Trophoblast cell (in vitro differentiated cells and primary cell): ENCODE measurements around the gene ATG2B.

Source experiments
- DNase-seq, 2 donors: peaks; one replicate each; pipeline ENCODE4 v3.0.0-alpha.2; 2016
- H2AFZ ChIP-seq: 2 replicates; pipeline ENCODE4 v1.6.1; 2013; ENCODE audit warnings: low read length, moderate library complexity, mild to moderate bottlenecking; ENCODE audit not compliant: insufficient read depth, poor library complexity
- H2AK5ac ChIP-seq: 2 replicates; pipeline ENCODE4 v1.6.1; 2013; ENCODE audit warnings: mild to moderate bottlenecking, low read length
- H2BK120ac ChIP-seq: 2 replicates; pipeline ENCODE4 v1.6.1; 2013; ENCODE audit warnings: low read length, mild to moderate bottlenecking, moderate library complexity; ENCODE audit not compliant: insufficient read depth, poor library complexity
- H2BK12ac ChIP-seq: 2 replicates; pipeline ENCODE4 v1.6.1; 2013; ENCODE audit warnings: mild to moderate bottlenecking, low read length, moderate library complexity
- H2BK5ac ChIP-seq: 2 replicates; pipeline ENCODE4 v1.6.1; 2013; ENCODE audit warnings: low read length, low read depth, moderate library complexity, mild to moderate bottlenecking; ENCODE audit not compliant: poor library complexity
- H3K14ac ChIP-seq: 2 replicates; pipeline ENCODE4 v1.6.1; 2013; ENCODE audit warnings: mild to moderate bottlenecking, low read length
- H3K18ac ChIP-seq: 2 replicates; pipeline ENCODE4 v1.6.1; 2013; ENCODE audit warnings: mild to moderate bottlenecking, low read length
- H3K23ac ChIP-seq: 2 replicates; pipeline ENCODE4 v1.6.1; 2013; ENCODE audit warnings: low read length
- H3K27ac ChIP-seq: 2 replicates; pipeline ENCODE4 v1.5.1; 2013; ENCODE audit warnings: low read depth, mild to moderate bottlenecking, inconsistent platforms, low read length, moderate library complexity
- H3K27me3 ChIP-seq: 2 replicates; pipeline ENCODE4 v1.6.1; 2013; ENCODE audit warnings: inconsistent platforms, mild to moderate bottlenecking, low read length, moderate library complexity; ENCODE audit not compliant: insufficient read depth
- H3K36me3 ChIP-seq, 2 experiments: 1 replicate in 1 of 2; 2 replicates in 1 of 2; pipeline ENCODE4 v1.6.1; 2013; ENCODE audit warnings: low read length in 2 of 2, mild to moderate bottlenecking in 2 of 2, moderate library complexity in 1 of 2; ENCODE audit not compliant: insufficient read depth in 2 of 2, control insufficient read depth in 1 of 2
- H3K4ac ChIP-seq: 2 replicates; pipeline ENCODE4 v1.6.1; 2013; ENCODE audit warnings: low read depth, mild to moderate bottlenecking, low read length, moderate library complexity
- H3K4me1 ChIP-seq, 2 experiments: 1 replicate in 1 of 2; 2 replicates in 1 of 2; pipeline ENCODE4 v1.6.1; 2013; ENCODE audit warnings: low read length in 2 of 2, mild to moderate bottlenecking in 2 of 2, moderate library complexity in 1 of 2; ENCODE audit not compliant: insufficient read depth in 2 of 2, control insufficient read depth in 1 of 2
- H3K4me2 ChIP-seq: 2 replicates; pipeline ENCODE4 v1.6.1; 2013; ENCODE audit warnings: inconsistent platforms, mild to moderate bottlenecking, low read length, moderate library complexity
- H3K4me3 ChIP-seq: 2 replicates; pipeline ENCODE4 v1.5.1; 2013; ENCODE audit warnings: mild to moderate bottlenecking, low read depth, low read length, inconsistent platforms
- H3K79me1 ChIP-seq: one replicate; pipeline ENCODE4 v1.6.1; 2013; ENCODE audit warnings: low read length
- H3K79me2 ChIP-seq: 2 replicates; pipeline ENCODE4 v1.6.1; 2013; ENCODE audit warnings: low read length, mild to moderate bottlenecking; ENCODE audit not compliant: control insufficient read depth, insufficient read depth, poor library complexity
- H3K9ac ChIP-seq: 2 replicates; pipeline ENCODE4 v1.6.1; 2013; ENCODE audit warnings: mild to moderate bottlenecking, low read length
- H3K9me3 ChIP-seq: 2 replicates; pipeline ENCODE4 v1.6.1; 2013; ENCODE audit warnings: low read depth, mild to moderate bottlenecking, control low read depth, inconsistent platforms, low read length; ENCODE audit not compliant: insufficient read depth
- H4K12ac ChIP-seq: 2 replicates; pipeline ENCODE4 v1.6.1; 2013; ENCODE audit warnings: low read depth, mild to moderate bottlenecking, low read length, moderate library complexity
- H4K8ac ChIP-seq: 2 replicates; pipeline ENCODE4 v1.6.1; 2013; ENCODE audit warnings: low read depth, mild to moderate bottlenecking, low read length, moderate library complexity
- H4K91ac ChIP-seq: one replicate; pipeline ENCODE4 v1.6.1; 2013; ENCODE audit warnings: low read depth, mild to moderate bottlenecking, low read length, moderate library complexity
- WGBS: extraction: QIAGEN DNeasy Blood & Tissue Kit; methylation state at CpG from one replicate; pipeline ENCODE4 v1.1.7; 2013; ENCODE audit warnings: missing lambda C conversion rate; ENCODE audit not compliant: insufficient read length, insufficient coverage; ENCODE audit errors: extremely low coverage; 5-methylcytosine and 5-hydroxymethylcytosine counted together

Gene ATG2B

GRCh38 chr14:96393071-96393691 is 30.0 kb upstream of the ATG2B start:
- H2AK5ac ChIP-seq = no peak overlapping the region
- no peak overlapping the region for H2BK12ac ChIP-seq
- no peak overlapping the region for H3K4me2 ChIP-seq
- H3K4me3 ChIP-seq = no peak overlapping the region
- no peak overlapping the region for H4K91ac ChIP-seq
- H3K14ac ChIP-seq = no peak overlapping the region
- H4K8ac ChIP-seq = no peak overlapping the region
- H3K36me3 ChIP-seq = no peaks in the 10 kb centered on the region
- H3K4ac ChIP-seq = no peak overlapping the region
- no peak overlapping the region for H3K18ac ChIP-seq
- H3K9ac ChIP-seq = no peak overlapping the region
- no peak for DNase-seq
- no peak overlapping the region for H3K23ac ChIP-seq
- H4K12ac ChIP-seq = no peak overlapping the region
- H3K79me2 ChIP-seq = no peaks in the 10 kb centered on the region
- H3K9me3 ChIP-seq = no peaks in the 10 kb centered on the region
- H2BK120ac ChIP-seq = no peak overlapping the region
- H3K79me1 ChIP-seq = peaks cover 2% of the 10 kb centered on the region
- no peak overlapping the region for H3K27ac ChIP-seq
- WGBS = no CpG with 5 or more reads among the region's 5 CpGs
- no peak overlapping the region for H2BK5ac ChIP-seq
- H2AFZ ChIP-seq = no peak overlapping the region
- H3K4me1 ChIP-seq = peaks cover 0 to 4% of the 10 kb centered on the region in 2 experiments
- peaks cover 3% of the 10 kb centered on the region for H3K27me3 ChIP-seq

GRCh38 chr14:96391293-96392118 is 28.4 kb upstream of the ATG2B start:
- no peak overlapping the region for H3K18ac ChIP-seq
- no peak overlapping the region for H2AK5ac ChIP-seq
- peak overlapping the region; percentile 93 for H3K4me2 ChIP-seq
- H3K79me2 ChIP-seq = no peaks in the 10 kb centered on the region
- H3K27me3 ChIP-seq = peaks cover 3% of the 10 kb centered on the region
- H3K9me3 ChIP-seq = no peaks in the 10 kb centered on the region
- peak; percentile 94 to 97 for DNase-seq
- H3K4ac ChIP-seq = no peak overlapping the region
- peak overlapping the region; percentile 69 for H2AFZ ChIP-seq
- H3K23ac ChIP-seq = no peak overlapping the region
- H2BK12ac ChIP-seq = no peak overlapping the region
- no peak overlapping the region for H3K14ac ChIP-seq
- H4K12ac ChIP-seq = no peak overlapping the region
- peak overlapping the region; percentile 74 for H3K9ac ChIP-seq
- H3K4me3 ChIP-seq = peak overlapping the region; percentile 82
- WGBS = no CpG with 5 or more reads among the region's 79 CpGs
- peaks cover 0 to 4% of the 10 kb centered on the region in 2 experiments for H3K4me1 ChIP-seq
- no peak overlapping the region for H4K91ac ChIP-seq
- H2BK120ac ChIP-seq = no peak overlapping the region
- H2BK5ac ChIP-seq = no peak overlapping the region
- H3K36me3 ChIP-seq = peaks cover 3% of the 10 kb centered on the region in 2 experiments
- H3K27ac ChIP-seq = no peak overlapping the region
- no peak overlapping the region for H4K8ac ChIP-seq
- H3K79me1 ChIP-seq = peaks cover 2% of the 10 kb centered on the region

GRCh38 chr14:96390965-96391292 is 27.8 kb upstream of the ATG2B start:
- peak overlapping the region; percentile 82 for H3K4me3 ChIP-seq
- DNase-seq = no peak
- H3K23ac ChIP-seq = no peak overlapping the region
- H3K36me3 ChIP-seq = peaks cover 3% of the 10 kb centered on the region in 2 experiments
- H3K27ac ChIP-seq = no peak overlapping the region
- no peak overlapping the region for H2BK12ac ChIP-seq
- no CpG with 5 or more reads among the region's 13 CpGs for whole genome bisulfite sequencing
- H4K8ac ChIP-seq = no peak overlapping the region
- H3K79me1 ChIP-seq = peaks cover 2% of the 10 kb centered on the region
- H4K12ac ChIP-seq = no peak overlapping the region
- H3K9ac ChIP-seq = no peak overlapping the region
- H3K27me3 ChIP-seq = peaks cover 3% of the 10 kb centered on the region
- no peak overlapping the region for H4K91ac ChIP-seq
- no peak overlapping the region for H2BK5ac ChIP-seq
- no peak overlapping the region for H3K14ac ChIP-seq
- no peak overlapping the region for H2AK5ac ChIP-seq
- H2AFZ ChIP-seq = no peak overlapping the region
- peak overlapping the region; percentile 93 for H3K4me2 ChIP-seq
- no peak overlapping the region for H3K18ac ChIP-seq
- no peak overlapping the region for H2BK120ac ChIP-seq
- peaks cover 0 to 4% of the 10 kb centered on the region in 2 experiments for H3K4me1 ChIP-seq
- no peaks in the 10 kb centered on the region for H3K79me2 ChIP-seq
- H3K4ac ChIP-seq = no peak overlapping the region
- H3K9me3 ChIP-seq = no peaks in the 10 kb centered on the region

DNA sequence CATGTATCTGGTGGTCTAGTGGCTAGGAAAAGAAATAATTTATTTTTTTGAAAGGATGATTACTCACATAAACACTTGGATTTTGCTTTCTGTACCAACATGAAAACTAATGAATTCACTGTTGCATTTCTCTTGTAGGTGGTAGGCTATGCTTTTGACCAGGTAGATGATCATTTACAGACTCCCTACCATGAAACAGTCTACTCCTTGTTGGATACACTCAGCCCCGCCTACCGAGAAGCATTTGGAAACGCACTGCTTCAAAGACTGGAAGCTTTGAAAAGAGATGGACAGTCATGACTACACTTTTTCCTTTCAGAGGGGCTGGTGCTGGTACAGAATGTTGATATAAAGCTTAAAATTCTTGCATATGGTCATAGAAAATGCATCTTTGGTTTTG is 22.2 kb upstream of the ATG2B start:
- DNase-seq = no peak
- H4K91ac ChIP-seq = no peak overlapping the region
- H3K27me3 ChIP-seq = no peaks in the 10 kb centered on the region
- H3K36me3 ChIP-seq = peaks cover 3 to 12% of the 10 kb centered on the region in 2 experiments
- no peak overlapping the region for H3K4ac ChIP-seq
- no peak overlapping the region for H4K8ac ChIP-seq
- no peak overlapping the region for H4K12ac ChIP-seq
- WGBS = no CpG with 5 or more reads among the region's 3 CpGs
- no peak overlapping the region for H2BK5ac ChIP-seq
- no peak overlapping the region for H3K23ac ChIP-seq
- no peak overlapping the region for H2BK12ac ChIP-seq
- no peak overlapping the region for H3K18ac ChIP-seq
- H3K14ac ChIP-seq = no peak overlapping the region
- H2AFZ ChIP-seq = no peak overlapping the region
- no peaks in the 10 kb centered on the region for H3K4me1 ChIP-seq
- no peak overlapping the region for H3K27ac ChIP-seq
- no peaks in the 10 kb centered on the region for H3K79me2 ChIP-seq
- H2BK120ac ChIP-seq = no peak overlapping the region
- no peak overlapping the region for H3K9ac ChIP-seq
- no peak overlapping the region for H3K4me2 ChIP-seq
- H3K79me1 ChIP-seq = no peaks in the 10 kb centered on the region
- no peaks in the 10 kb centered on the region for H3K9me3 ChIP-seq
- H2AK5ac ChIP-seq = no peak overlapping the region
- H3K4me3 ChIP-seq = no peak overlapping the region
